GM23338 (cell line): Measurements from ENCODE around the gene IGFBP6.

Experiments used
- CREB1 ChIP-seq: fragments of 250-450 bp; sonication (Bioruptor Pico); IDR thresholded peaks from 2 replicates; pipeline ENCODE4 v1.5.0; 2020; ENCODE audit warnings: low read depth, mild to moderate bottlenecking, moderate library complexity
- EZH2 ChIP-seq: fragments of 200-600 bp; sonication (generic); IDR thresholded peaks from one replicate; pipeline ENCODE4 v1.8.0; 2017; ENCODE audit warnings: antibody characterized with exemption, mild to moderate bottlenecking, low read depth; ENCODE audit not compliant: unreplicated experiment
- EZH2phosphoT487 ChIP-seq: fragments of 200-600 bp; sonication (generic); IDR thresholded peaks from one replicate; pipeline ENCODE4 v1.8.1; 2018; ENCODE audit warnings: antibody characterized with exemption; ENCODE audit not compliant: unreplicated experiment
- POLR2AphosphoS5 ChIP-seq: IDR thresholded peaks from 2 replicates; pipeline ENCODE4 v1.6.1; 2016; ENCODE audit warnings: antibody characterized with exemption, low read depth
- ZNF114 ChIP-seq: fragments of 250-450 bp; sonication (Bioruptor Pico); IDR thresholded peaks from 2 replicates; pipeline ENCODE4 v1.5.0; 2020; ENCODE audit warnings: mild to moderate bottlenecking, moderate library complexity
- TF ChIP-seq, protein P1 (sequence below), 2 experiments: fragments of 200-600 bp in 1 of 2; sonication (generic) in 1 of 2; conservative IDR thresholded peaks; 2 replicates each; pipeline versions ENCODE4 v1.5.1 to v1.6.1; 2016 to 2017; ENCODE audit warnings: antibody characterized with exemption in 2 of 2, low read depth in 2 of 2, mild to moderate bottlenecking in 2 of 2, moderate library complexity in 1 of 2
- TF ChIP-seq, protein P2 (sequence below): IDR thresholded peaks from one replicate; pipeline ENCODE4 v1.6.1; 2018; ENCODE audit warnings: antibody characterized with exemption; ENCODE audit not compliant: unreplicated experiment

DNA sequence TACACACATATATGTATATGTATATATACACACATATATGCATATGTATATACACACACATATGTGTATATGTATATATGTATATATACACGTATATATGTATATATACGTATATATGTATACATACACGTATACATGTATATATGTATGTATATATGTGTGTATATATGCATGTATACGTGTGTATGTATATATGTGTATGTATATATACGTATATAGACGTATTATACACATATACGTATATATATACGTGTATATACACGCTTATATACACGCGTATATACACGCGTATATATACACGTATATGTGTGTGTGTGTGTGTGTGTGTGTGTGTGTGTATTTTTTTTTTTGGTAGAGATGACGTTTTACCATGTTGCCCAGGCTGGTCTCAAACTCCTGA, 50.2 kb downstream of the IGFBP6 start:
- TF ChIP-seq, protein P1, sequence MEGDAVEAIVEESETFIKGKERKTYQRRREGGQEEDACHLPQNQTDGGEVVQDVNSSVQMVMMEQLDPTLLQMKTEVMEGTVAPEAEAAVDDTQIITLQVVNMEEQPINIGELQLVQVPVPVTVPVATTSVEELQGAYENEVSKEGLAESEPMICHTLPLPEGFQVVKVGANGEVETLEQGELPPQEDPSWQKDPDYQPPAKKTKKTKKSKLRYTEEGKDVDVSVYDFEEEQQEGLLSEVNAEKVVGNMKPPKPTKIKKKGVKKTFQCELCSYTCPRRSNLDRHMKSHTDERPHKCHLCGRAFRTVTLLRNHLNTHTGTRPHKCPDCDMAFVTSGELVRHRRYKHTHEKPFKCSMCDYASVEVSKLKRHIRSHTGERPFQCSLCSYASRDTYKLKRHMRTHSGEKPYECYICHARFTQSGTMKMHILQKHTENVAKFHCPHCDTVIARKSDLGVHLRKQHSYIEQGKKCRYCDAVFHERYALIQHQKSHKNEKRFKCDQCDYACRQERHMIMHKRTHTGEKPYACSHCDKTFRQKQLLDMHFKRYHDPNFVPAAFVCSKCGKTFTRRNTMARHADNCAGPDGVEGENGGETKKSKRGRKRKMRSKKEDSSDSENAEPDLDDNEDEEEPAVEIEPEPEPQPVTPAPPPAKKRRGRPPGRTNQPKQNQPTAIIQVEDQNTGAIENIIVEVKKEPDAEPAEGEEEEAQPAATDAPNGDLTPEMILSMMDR (conservative IDR thresholded peaks at IDR 0.05; ENCODE audit: low read depth in 2 of 2) = no peak
- TF ChIP-seq, protein P2, sequence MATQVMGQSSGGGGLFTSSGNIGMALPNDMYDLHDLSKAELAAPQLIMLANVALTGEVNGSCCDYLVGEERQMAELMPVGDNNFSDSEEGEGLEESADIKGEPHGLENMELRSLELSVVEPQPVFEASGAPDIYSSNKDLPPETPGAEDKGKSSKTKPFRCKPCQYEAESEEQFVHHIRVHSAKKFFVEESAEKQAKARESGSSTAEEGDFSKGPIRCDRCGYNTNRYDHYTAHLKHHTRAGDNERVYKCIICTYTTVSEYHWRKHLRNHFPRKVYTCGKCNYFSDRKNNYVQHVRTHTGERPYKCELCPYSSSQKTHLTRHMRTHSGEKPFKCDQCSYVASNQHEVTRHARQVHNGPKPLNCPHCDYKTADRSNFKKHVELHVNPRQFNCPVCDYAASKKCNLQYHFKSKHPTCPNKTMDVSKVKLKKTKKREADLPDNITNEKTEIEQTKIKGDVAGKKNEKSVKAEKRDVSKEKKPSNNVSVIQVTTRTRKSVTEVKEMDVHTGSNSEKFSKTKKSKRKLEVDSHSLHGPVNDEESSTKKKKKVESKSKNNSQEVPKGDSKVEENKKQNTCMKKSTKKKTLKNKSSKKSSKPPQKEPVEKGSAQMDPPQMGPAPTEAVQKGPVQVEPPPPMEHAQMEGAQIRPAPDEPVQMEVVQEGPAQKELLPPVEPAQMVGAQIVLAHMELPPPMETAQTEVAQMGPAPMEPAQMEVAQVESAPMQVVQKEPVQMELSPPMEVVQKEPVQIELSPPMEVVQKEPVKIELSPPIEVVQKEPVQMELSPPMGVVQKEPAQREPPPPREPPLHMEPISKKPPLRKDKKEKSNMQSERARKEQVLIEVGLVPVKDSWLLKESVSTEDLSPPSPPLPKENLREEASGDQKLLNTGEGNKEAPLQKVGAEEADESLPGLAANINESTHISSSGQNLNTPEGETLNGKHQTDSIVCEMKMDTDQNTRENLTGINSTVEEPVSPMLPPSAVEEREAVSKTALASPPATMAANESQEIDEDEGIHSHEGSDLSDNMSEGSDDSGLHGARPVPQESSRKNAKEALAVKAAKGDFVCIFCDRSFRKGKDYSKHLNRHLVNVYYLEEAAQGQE = no peak
- TF ChIP-seq POLR2AphosphoS5 = no peak
- TF ChIP-seq CREB1 (CRISPR knock-in tag) = no peak
- no peak for TF ChIP-seq ZNF114 (CRISPR knock-in tag)
- no peak for TF ChIP-seq EZH2
- no peak for TF ChIP-seq EZH2phosphoT487
